HG03575 (cell line): Measurements from ENCODE around the gene AP5Z1.

ENCODE experiments used
- ATAC-seq: cut with Tn5 transposase; IDR thresholded peaks from one replicate; pipeline ENCODE4 v1.9.1; 2021; ENCODE audit not compliant: unreplicated experiment, insufficient number of reproducible peaks, low FRiP score; ENCODE audit errors: extremely low read depth

Gene AP5Z1

GRCh38 chr7:4763794-4764185 is 11.6 kb upstream of the AP5Z1 start:
- no peak for ATAC-seq

DNA sequence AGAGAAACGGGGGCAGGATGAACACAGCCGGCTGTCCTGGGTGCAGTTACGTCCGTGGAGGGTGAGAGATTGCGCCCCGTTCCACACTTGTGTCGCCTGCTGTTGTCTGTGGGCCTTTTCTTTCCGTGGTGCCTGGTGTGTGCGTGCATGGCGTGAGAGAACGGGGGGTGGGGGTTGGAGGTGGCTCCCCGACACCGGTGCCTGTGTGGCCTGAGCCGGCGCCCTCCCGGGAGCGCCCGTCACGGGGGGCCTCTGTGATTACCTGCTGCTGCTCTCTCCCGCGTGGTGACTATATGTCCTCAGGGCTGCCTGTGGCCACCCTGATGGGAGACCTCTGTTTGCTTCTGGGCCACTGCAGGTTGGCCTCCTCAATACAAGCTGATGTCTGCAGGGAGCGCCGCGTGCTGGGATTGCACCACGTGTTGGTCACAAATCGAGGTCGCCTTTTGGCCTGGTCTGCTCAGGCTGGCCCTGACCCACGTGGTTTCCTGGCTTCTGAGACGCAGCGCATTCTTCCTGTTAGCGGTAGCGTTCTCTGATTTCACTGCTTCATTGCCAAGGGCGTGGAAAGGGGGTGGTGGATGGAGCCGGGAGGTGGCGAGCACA is 10.9 kb upstream of the AP5Z1 start:
- no peak for ATAC-seq

DNA sequence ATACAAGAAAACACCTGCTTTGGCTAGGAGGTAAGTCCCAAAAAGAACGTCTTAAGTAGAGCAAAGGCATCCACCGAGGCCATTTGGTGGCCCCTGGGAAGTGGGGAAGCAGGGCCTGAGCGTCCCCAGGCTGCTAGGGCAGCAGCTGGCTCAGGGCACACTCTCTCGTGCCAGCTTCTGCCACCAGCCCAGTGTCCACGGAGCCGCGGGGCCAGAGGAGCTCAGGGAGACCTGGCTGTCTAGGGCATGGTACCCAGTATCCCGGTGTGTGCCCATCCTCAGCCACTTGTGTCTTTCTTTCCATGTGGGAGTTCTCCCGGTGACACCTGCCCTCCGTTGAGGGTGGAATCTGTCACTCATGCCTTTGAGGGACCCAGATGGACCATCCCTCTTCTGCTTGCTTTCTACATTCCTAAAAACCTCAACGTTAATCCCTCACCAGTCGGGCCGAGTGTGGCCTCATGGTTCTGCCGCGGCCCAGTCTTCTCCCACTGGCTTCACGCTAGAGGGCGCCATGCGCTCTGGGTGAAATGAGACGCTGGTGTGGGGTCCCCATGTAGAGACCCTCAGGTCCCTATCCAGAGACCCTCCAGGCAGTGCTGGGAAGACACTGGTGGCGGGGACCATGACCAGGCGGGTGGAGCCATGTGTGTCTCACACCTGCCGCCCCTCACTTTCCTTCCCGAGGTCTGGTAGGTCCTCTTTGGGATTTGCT is 9.5 kb upstream of the AP5Z1 start:
- no peak for ATAC-seq

GRCh38 chr7:4766666-4767519 is 8.5 kb upstream of the AP5Z1 start:
- no peak for ATAC-seq

DNA sequence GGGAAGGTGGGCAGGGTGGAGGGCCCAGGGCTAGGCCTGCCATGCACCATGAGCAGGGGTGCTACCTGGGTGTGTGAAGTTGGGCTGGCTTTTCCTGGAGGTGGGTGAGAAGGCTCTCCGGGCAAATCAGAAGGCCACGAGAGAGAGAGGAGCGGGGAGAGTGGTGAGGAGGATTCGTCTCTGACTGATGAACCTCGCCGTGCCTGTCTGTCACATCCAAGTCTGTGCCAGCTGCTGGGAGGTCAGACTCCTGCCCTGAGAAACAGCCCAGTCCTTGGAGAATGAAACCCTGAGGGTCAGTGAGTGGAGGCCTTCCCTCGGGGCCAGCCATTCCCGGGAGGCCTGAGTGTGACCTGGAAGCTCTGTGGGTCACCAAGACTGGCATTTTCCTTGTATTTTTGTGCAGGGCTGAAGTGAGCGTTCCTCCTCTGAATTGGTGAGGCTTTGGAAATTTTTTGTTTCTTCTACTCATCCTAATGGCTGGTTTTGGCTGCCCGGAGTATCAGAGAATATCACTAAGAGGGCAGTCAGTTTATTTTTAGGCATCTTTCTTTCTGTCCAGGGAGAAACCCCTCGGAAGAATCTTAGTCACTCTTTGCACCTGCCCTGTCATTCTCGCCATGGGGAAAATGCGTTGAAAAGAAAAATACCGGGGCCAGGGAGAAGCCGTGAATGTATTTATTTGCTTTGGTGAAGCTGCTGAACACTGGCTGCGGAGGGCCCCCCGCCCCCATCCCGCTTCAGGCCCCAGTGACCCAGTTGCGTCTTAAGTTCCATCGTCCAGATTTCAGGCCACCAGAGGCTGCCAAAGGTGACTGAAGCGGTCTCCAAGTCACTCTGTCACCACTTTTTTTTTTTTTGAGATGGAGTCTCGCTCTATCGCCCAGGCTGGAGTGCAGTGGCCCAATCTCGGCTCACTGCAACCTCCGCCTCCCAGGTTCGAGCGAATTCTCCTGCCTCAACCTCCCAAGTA is 6.5 kb upstream of the AP5Z1 start:
- no peak for ATAC-seq

DNA sequence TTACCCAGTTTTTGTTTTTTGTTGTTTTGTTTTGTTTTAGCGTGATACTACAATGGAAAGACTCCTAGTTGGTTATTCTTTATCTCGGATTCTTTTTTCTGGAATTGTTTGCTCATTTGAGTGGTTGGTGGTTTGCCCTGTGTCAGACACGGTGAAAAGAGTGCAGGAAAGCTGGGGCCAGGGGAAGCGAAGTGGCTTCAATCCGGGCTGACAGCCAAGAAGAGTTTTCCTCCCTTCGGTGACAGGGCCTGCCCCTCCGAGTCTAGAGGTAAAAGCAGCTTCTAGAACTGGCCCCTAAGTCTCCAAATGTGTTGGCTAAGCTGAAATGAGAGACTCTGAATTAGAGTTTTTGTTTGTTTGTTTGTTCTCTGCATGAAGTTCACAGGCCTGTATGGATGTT is 5.7 kb upstream of the AP5Z1 start:
- no peak for ATAC-seq

DNA sequence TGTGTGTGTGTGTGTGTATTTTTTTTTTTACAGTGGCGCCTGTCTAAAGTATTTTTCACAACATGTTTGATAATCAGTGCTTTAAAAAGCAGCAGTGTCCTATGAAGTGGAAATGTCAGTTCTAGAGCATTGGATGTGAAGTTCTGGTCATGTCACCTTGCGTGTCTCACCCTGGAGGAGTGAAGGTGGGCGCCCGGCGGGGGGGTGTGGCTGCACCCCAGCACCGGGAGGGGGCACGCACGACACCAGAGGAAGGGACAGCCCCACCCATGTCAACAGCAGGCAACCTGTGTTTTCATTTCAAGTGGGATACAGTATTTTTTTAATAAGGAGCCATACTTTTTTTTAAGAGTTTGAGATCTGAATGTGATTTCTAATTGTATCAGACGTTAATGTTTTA is 4.5 kb upstream of the AP5Z1 start:
- ATAC-seq: no peak

- ATAC-seq: no peak
These were observed 3.7 kb upstream of the AP5Z1 start for GRCh38 chr7:4771737-4772136.

GRCh38 chr7:4772306-4772705 is 3.1 kb upstream of the AP5Z1 start:
- ATAC-seq: no peak

- ATAC-seq: no peak
These were observed 1.4 kb upstream of the AP5Z1 start for GRCh38 chr7:4774007-4774406.

GRCh38 chr7:4774658-4775249 is 669 bp upstream of the AP5Z1 start:
- peak; percentile 31 for ATAC-seq

GRCh38 chr7:4775848-4776623 is 613 bp downstream of the AP5Z1 start:
- ATAC-seq: no peak

GRCh38 chr7:4779118-4779517 is 3.7 kb downstream of the AP5Z1 start:
- no peak for ATAC-seq

- ATAC-seq: no peak
These were observed 6.1 kb downstream of the AP5Z1 start for GRCh38 chr7:4781366-4782069.

DNA sequence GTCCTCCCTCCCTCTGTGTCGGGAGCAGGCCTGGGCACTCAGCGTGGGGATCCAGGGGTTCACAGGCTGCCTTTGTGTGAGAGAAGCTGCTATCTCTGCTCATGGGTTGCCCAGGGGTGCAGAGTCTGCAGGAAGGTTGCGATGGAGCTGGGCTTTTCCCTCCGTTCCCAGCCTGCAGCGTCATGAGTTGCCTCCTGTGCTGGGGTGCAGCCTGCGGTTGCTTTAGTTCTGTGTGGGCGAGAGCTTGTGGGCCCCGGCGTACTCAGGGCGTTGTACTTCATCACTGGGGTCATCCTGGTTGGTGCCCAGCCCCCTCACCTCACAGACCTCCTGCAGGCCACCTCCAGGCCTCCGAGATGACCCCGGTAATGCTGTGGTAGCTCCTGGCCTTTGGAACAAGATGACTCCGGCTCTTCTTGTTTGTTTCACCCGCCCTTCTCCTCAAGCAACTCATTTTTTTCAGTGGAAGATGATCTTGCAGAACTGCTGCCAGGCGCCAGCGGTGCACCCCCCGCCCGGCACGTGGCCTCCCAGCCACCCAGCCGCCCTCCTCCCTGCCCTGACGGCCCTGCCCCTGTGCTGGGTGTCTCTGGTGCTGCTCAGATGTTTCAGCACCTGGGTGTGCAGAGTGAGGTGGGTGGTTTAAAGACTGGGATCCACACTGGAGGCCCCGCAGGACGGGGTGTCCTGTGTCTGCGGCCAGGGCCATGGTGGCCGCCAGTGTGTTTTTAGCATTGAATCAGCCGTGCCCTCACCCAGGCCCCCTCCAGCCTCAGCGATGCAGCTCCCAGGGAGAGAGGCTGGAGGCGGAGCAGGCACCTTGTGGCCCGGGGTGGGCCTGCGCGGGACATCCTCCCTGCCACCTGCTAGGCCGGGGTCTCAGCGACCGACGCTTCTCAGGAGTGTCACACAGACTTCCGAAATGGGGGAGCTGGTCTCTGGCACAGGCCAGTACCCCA is 7.2 kb downstream of the AP5Z1 start:
- ATAC-seq: no peak

DNA sequence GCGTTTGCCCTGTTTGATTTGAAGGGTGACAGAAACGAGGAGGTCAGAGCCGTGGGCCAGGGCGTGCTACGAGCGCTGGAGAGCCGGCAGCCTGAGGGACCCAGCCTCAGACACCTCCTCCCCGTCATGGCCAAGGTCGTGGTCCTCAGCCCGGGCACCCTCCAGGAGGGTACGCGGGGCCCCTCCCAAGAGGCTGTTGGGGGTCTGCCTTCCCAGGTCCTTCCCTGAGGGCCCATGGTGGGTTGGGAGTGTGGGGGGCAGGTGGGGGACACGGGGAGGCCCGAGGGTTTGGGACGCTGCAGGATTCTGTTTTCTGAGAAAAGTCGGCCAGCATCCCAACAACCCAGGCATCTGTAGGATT is 7.8 kb downstream of the AP5Z1 start:
- ATAC-seq: no peak
